DOHH2 (cell line): ENCODE data around the gene GREB1.

Experiments used
- CTCF ChIP-seq: fragments of 200-600 bp; sonication (generic); IDR thresholded peaks from one replicate; pipeline ENCODE4 v1.5.1; 2014; ENCODE audit warnings: antibody characterized with exemption, mild to moderate bottlenecking, low read depth, low read length; ENCODE audit not compliant: poor library complexity, severe bottlenecking
- EZH2phosphoT487 ChIP-seq: fragments of 200-600 bp; sonication (generic); IDR thresholded peaks from 2 replicates; pipeline ENCODE4 v1.6.1; 2017; ENCODE audit warnings: borderline replicate concordance, mild to moderate bottlenecking, antibody characterized with exemption, low read length, moderate library complexity, mixed read lengths

DNA sequence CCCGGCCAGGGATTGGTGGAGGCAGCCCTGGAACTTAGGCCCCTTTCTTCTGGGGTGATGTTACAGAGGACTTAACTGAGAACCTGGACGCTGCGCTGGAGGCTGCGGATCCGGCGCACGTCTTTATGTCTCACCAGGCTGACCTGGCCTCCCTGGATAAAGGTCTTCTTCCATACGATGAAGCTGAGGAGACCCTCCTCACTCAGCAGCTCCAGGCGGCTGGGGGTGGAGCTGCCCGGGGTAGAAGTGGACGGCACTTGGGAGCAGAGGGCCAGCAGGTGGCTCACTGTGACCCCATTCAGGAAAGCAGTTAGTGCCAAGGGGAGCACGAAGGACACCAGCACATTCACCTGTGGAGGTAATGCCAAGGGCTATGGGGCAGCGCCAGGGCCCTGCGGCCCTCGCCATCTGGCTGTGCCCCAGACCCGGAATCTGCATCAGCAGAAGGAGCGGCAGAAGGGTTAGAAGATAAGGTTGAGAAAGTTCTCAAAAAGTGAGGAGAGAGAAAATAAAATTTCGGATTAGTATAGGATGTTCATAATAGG, 128.1 kb downstream of the GREB1 start:
- TF ChIP-seq CTCF = no peak
- TF ChIP-seq EZH2phosphoT487 = no peak
